Colonic mucosa (tissue), 4 donors: Measurements from ENCODE around the gene DPAGT1. TPM values are rescaled to one million over a fixed set of nuclear protein-coding genes. Genes with fewer than 3 reads are reported as not detected.

Experiments used
- DNase-seq: peaks from one replicate; pipeline ENCODE4 v3.0.0-alpha.2; 2020
- H3K27ac ChIP-seq: fragments of 200-600 bp; one replicate; pipeline ENCODE4 v1.8.0; 2021
- H3K27me3 ChIP-seq: fragments of 200-600 bp; one replicate; pipeline ENCODE4 v1.8.0; 2021
- H3K36me3 ChIP-seq: fragments of 200-600 bp; one replicate; pipeline ENCODE4 v1.8.0; 2021
- H3K4me1 ChIP-seq: fragments of 200-600 bp; one replicate; pipeline ENCODE4 v1.8.0; 2021; ENCODE audit warnings: mild to moderate bottlenecking
- H3K4me3 ChIP-seq: fragments of 200-600 bp; one replicate; pipeline ENCODE4 v1.8.0; 2021
- H3K9ac ChIP-seq, 2 donors: one replicate each; pipeline ENCODE4 v1.7.0; 2013; ENCODE audit warnings: control low read depth in 2 of 2, low read depth in 2 of 2, low read length in 2 of 2
- H3K9me3 ChIP-seq: fragments of 200-600 bp; one replicate; pipeline ENCODE4 v1.8.0; 2021
- CTCF ChIP-seq: fragments of 200-600 bp; IDR thresholded peaks from one replicate; pipeline ENCODE4 v1.8.0; 2022; ENCODE audit warnings: antibody characterized with exemption, mild to moderate bottlenecking
- intact Hi-C: fragments of 100-400 bp; cut with DNase I; formaldehyde crosslinking; loops from one replicate; pipeline ENCODE4 v1.14.1; 2022
- total RNA-seq, 2 donors: library from RNA; stranded (reverse); fragmentation: NEBNext Ultra II Directional in 1 of 2; extraction: Animal tissue kit (Norgen Biotek cat#: 25700) in 1 of 2; gene quantifications; one replicate each; pipeline ENCODE4 v1.2.1, GENCODE V29; 2021
- donor health status: healthy.
- donor health status: DM: no; HTN: no; CAD: no.
- donor health status: DM: no; HTN: no; CAD: no.

The DPAGT1 gene
- total RNA-seq, 2 donors from 2014 or later = 39.4 to 104 TPM

- Histone ChIP-seq H3K27me3 (no peaks in the 10 kb centered on the region), H3K4me1 (no peaks in the 10 kb centered on the region), H3K4me3 (no peak overlapping the region), H3K36me3 (peaks cover 8% of the 10 kb centered on the region), H3K9me3 (no peaks in the 10 kb centered on the region), H3K9ac (peak overlapping the region in 1 of 2 donors; percentile 30), H3K27ac (no peak overlapping the region)
- no peak for TF ChIP-seq CTCF
- DNase-seq = no peak
- intact Hi-C loops = no loop called here
These were observed 8.2 kb upstream of the DPAGT1 start for GRCh38 chr11:119109843-119110242.

GRCh38 chr11:119108857-119109221, 7.2 kb upstream of the DPAGT1 start:
- Histone ChIP-seq H3K9me3 (no peaks in the 10 kb centered on the region), H3K9ac (peak overlapping the region in 1 of 2 donors; percentile 86), H3K4me3 (peak overlapping the region; percentile 86), H3K27ac (peak overlapping the region; percentile 65), H3K27me3 (no peaks in the 10 kb centered on the region), H3K36me3 (peaks cover 8% of the 10 kb centered on the region), H3K4me1 (no peaks in the 10 kb centered on the region)
- no peak for TF ChIP-seq CTCF
- intact Hi-C loops = no loop called here
- DNase-seq = peak; percentile 45

GRCh38 chr11:119108146-119108856, 6.6 kb upstream of the DPAGT1 start:
- peak overlapping the region; percentile 86 to 90 for H3K9ac ChIP-seq
- peaks cover 8% of the 10 kb centered on the region for H3K36me3 ChIP-seq
- H3K4me3 ChIP-seq = peak overlapping the region; percentile 86
- H3K27me3 ChIP-seq = no peaks in the 10 kb centered on the region
- no peaks in the 10 kb centered on the region for H3K9me3 ChIP-seq
- no peaks in the 10 kb centered on the region for H3K4me1 ChIP-seq
- intact Hi-C loops = no loop called here
- TF ChIP-seq CTCF = no peak
- peak; percentile 72 for DNase-seq
- H3K27ac ChIP-seq = peak overlapping the region; percentile 65

GRCh38 chr11:119107538-119108145, 6.0 kb upstream of the DPAGT1 start:
- peaks cover 6% of the 10 kb centered on the region for H3K4me1 ChIP-seq
- no peak for TF ChIP-seq CTCF
- peak overlapping the region; percentile 86 for H3K4me3 ChIP-seq
- no peaks in the 10 kb centered on the region for H3K27me3 ChIP-seq
- peak; percentile 33 for DNase-seq
- H3K9ac ChIP-seq = peak overlapping the region; percentile 86 to 90
- H3K36me3 ChIP-seq = peaks cover 7% of the 10 kb centered on the region
- peak overlapping the region; percentile 65 for H3K27ac ChIP-seq
- no peaks in the 10 kb centered on the region for H3K9me3 ChIP-seq
- intact Hi-C loops = no loop called here

- no peak for TF ChIP-seq CTCF
- H3K9me3 ChIP-seq = no peaks in the 10 kb centered on the region
- peaks cover 6% of the 10 kb centered on the region for H3K4me1 ChIP-seq
- DNase-seq = peak; percentile 93
- peak within 1 kb of the TSS; percentile 65 for H3K27ac ChIP-seq
- intact Hi-C loops = no loop called here
- H3K36me3 ChIP-seq = no peaks in the 10 kb centered on the region
- H3K9ac ChIP-seq = peak within 1 kb of the TSS; percentile 86 to 90
- H3K4me3 ChIP-seq = peak within 1 kb of the TSS; percentile 86
- no peaks in the 10 kb centered on the region for H3K27me3 ChIP-seq
These were observed 5.2 kb upstream of the DPAGT1 start, which contains the start of gene C2CD2L for GRCh38 chr11:119106564-119107537. Gene C2CD2L, plus strand, starts transcription at chr11:119107344. Its CDS starts 398 bp downstream, at chr11:119107742.
